HG03460 (cell line): ENCODE measurements around the gene LRP8.
"Not testable (repeated sequence)": the region's sequence is repeated elsewhere in the genome, so short reads cannot be mapped to it uniquely, and the experiment has no call there.

ENCODE experiments used
- ATAC-seq: cut with Tn5 transposase; IDR thresholded peaks from one replicate; pipeline ENCODE4 v1.9.1; 2021; ENCODE audit not compliant: unreplicated experiment

The LRP8 gene

GRCh38 chr1:53285969-53286760 lies 41.7 kb downstream of the LRP8 start:
- ATAC-seq = no peak

GRCh38 chr1:53285546-53285945 lies 42.3 kb downstream of the LRP8 start:
- no peak for ATAC-seq

GRCh38 chr1:53284224-53285020 lies 43.4 kb downstream of the LRP8 start:
- no peak for ATAC-seq

DNA sequence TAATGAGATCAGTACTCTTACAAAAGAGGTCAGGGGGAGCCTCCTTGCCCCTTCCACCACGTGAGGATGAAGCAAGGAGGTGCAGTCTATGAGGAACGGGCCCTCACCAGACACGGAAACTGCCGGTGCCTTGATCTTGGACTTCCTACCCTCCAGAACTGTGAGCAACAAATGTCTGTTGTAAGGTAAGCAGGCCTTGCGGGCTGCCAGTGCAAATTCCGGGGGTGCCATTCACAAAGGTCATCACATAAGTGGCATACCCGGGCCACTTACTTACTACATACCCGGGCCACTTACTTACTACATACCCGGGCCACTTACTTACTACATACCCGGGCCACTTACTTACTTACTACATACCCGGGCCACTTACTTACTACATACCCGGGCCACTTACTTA lies 44.7 kb downstream of the LRP8 start:
- ATAC-seq = not testable (repeated sequence)

GRCh38 chr1:53281133-53281532 lies 46.7 kb downstream of the LRP8 start:
- ATAC-seq = no peak

DNA sequence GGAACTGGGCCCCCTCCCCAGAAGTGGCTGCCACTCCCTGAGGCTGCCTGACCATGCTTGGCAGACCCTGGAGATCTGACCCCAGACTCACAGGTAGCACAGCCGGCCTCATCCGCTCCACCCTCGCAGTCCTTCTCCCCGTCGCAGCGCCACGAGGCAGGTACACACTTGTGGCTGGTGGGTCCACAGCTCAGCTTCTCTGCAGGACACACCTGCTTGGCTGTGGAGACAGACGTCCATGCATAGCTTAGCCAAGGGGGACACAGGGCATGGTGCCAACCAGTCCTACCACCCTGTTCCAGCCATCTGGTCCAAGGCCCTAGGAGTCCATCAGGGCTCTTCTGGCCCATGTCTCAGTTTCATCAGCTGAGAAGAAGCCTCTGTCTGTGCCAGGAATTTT lies 47.4 kb downstream of the LRP8 start:
- ATAC-seq = no peak

- ATAC-seq = no peak
Observed at GRCh38 chr1:53279296-53280200, 48.3 kb downstream of the LRP8 start.

DNA sequence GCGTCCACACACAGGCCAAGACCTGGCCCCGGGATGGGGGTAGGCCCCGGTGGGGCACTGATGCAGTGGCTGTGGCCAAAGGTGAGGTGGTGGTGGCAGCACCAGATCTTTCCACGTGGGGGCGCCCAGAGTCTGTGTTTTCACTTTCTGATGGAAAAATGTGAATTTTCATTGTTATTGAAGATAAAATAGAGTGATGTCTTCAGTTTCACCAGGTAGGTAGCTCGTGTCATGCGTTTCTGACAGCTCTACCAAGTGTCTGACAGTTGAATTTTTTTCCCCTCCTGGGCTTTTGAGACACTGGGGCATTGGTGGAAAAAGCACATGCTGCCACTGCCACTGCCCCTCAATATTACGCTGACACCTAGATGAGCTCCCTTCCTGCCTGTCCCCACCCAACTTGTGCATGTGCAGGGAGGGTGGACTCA lies 49.6 kb downstream of the LRP8 start:
- ATAC-seq = no peak

GRCh38 chr1:53277326-53277725 lies 50.5 kb downstream of the LRP8 start:
- no peak for ATAC-seq

- ATAC-seq = no peak
Observed at GRCh38 chr1:53276902-53277281, 51.0 kb downstream of the LRP8 start.

DNA sequence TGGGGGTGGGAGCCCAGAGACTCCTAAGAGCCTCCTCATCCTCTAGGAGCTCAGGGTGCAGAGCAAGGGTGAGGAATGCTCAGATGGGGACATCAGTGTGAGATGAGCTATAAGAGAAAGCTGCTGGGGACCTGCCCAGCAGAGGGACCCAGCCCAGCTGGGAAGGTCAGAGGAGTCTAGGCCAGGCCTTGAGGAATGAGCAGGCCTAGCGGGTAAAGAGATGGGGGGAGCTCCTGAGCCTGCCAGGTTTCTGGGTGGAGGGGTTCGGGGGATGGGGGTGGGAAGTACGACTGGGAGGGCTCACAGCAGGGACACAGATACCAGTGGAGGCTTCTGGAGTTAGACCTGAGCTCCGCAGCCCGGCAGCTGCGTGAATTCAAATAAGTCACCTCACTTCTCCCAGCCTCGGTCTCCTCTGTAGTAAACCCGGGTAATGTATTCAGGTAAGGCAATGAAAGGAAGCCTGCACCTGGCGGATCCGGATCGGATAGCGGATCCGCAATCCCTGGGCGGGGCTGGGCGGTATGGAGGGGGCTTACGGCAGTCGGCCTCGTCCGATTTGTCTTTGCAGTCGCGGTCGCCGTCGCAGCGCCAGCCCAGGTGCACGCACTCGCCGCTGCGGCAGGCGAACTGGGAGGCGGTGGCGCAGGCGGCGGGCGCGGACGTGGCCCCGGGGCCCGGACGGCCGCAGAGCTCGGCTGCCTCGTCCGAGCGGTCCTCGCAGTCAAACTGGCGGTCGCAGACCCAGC lies 51.5 kb downstream of the LRP8 start:
- ATAC-seq = no peak

- no peak for ATAC-seq
Observed at GRCh38 chr1:53275566-53275965, 52.3 kb downstream of the LRP8 start.

DNA sequence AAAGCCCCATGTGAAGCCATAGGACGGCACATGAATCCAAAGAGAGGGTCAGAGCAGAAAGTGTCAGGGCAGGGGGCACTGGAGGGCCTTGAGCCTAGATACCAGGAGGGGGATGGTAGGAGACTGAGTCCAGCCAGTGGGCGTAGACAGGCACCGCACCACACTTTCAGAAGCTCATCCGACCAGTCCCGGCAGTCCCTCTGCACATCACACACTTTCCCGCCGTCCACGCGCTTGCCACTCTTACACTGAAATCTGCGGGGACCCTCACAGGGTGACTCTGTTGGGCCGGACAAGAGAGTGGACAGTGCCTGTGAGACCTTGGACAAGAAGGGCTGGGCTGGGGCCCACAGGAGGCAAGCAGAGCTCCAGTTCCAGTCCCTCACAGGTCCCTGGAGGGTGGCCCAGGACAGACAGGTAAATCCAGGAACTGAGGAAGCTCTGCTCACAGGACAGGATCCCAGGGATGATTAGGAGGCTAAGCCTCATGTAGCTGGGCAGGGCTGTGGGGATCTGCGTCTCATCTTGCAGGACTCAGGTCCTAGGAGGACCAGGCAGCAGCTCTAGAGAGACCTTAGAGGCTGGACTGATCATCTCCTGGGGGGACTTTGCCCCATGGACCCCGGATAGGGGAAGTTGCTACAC lies 53.2 kb downstream of the LRP8 start:
- ATAC-seq = no peak

DNA sequence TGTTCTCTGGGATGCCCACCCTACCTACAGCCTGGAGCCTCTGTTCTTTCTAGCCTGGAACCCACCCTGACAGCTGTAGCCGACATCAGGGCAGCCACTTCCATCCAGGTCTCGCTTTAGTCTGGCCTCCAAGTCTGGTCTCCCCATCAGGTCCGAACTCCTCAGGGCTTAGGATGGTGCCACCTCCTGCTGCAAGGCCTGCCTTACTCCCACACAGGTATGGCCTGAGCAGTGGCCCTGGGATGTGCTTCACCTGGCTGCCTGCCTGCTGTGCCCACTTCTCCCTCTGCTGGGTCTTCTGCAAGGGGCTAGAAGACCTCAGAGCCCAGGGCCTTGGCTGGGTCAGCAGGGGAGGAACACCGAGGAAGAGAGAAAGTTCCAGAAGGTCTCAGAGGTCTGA lies 53.8 kb downstream of the LRP8 start:
- no peak for ATAC-seq

- ATAC-seq = no peak
Observed at GRCh38 chr1:53273526-53273925, 54.3 kb downstream of the LRP8 start.

- no peak for ATAC-seq
Observed at GRCh38 chr1:53272349-53272748, 55.5 kb downstream of the LRP8 start.

- no peak for ATAC-seq
Observed at GRCh38 chr1:53271446-53272090, 56.3 kb downstream of the LRP8 start.

DNA sequence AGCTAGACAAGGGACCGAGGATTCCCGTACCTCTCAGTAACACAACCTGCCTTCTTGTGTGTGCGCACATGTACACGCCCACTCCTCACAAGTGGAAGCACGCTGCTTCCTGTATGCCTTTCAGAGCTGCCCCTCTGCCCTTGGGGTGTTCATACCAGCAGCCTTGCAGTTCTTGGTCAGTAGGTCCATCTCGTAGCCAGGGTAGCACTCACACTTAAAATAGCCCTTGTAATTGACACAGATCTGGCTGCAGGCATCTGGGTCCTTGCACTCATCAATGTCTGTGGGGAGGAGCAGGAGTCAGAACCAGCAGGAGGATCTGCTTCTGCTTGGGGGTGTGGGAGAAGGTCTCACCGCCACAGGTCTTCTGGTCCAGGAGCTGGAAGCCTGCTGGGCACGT lies 57.0 kb downstream of the LRP8 start:
- no peak for ATAC-seq

GRCh38 chr1:53270107-53270506 lies 57.8 kb downstream of the LRP8 start:
- ATAC-seq = no peak

GRCh38 chr1:53267761-53268160 lies 60.1 kb downstream of the LRP8 start:
- ATAC-seq = no peak
